ENCODE data around the gene MMS22L. TPM values are rescaled to one million over a fixed set of nuclear protein-coding genes. Genes with fewer than 3 reads are reported as not detected.

MMS22L gene
- total and polyA plus RNA-seq, 2 of the 13 experiments (the other 11 are each of a cell fraction or from before 2014, with no cell fraction given) = 6.2 to 32.9 TPM

- no peak for TF ChIP-seq DDIT3 (CRISPR knock-in tag; IDR thresholded peaks at IDR 0.05)
- no peak for TF ChIP-seq BRCA1 (CRISPR knock-in tag; IDR thresholded peaks at IDR 0.05)
- no peak for TF ChIP-seq PHF8 (CRISPR knock-in tag; IDR thresholded peaks at IDR 0.05)
- no peak for TF ChIP-seq MBNL3 (CRISPR knock-in tag; conservative IDR thresholded peaks at IDR 0.05)
- TF ChIP-seq E2F2 (CRISPR knock-in tag; IDR thresholded peaks at IDR 0.05; ENCODE audit: borderline replicate concordance) = no peak
- TF ChIP-seq ZNF670 (CRISPR knock-in tag; IDR thresholded peaks at IDR 0.05; ENCODE audit: borderline replicate concordance) = no peak
- TF ChIP-seq ZNF407 (CRISPR knock-in tag; IDR thresholded peaks at IDR 0.05; ENCODE audit: not compliant biosample characterization) = no peak
- no peak for TF ChIP-seq SRY (CRISPR knock-in tag; IDR thresholded peaks at IDR 0.05)
These were observed 87.9 kb downstream of the MMS22L start (continued) for GRCh38 chr6:97195117-97195516.

All from HepG2 (cell line).